ENCODE results near the gene APPBP2.

DNA sequence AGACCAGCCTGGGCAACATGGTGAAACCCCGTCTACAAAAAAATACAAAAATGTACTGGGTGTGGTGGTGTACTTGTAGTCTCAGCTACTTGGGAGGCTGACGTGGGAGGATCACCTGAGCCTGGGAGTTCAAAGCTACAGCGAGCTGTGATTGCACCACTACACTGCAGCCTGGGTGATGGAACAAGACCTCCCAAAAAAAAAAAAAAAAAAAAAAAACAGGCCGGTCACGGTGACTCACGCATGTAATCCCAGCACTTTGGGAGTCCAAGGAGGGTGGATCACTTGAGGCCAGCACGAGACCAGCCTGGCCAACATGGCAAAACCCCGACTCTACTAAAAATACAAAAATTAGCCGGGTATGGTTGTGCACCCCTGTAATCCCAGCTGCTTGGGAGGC, 12.7 kb upstream of the APPBP2 start:
- TF ChIP-seq, protein P1, sequence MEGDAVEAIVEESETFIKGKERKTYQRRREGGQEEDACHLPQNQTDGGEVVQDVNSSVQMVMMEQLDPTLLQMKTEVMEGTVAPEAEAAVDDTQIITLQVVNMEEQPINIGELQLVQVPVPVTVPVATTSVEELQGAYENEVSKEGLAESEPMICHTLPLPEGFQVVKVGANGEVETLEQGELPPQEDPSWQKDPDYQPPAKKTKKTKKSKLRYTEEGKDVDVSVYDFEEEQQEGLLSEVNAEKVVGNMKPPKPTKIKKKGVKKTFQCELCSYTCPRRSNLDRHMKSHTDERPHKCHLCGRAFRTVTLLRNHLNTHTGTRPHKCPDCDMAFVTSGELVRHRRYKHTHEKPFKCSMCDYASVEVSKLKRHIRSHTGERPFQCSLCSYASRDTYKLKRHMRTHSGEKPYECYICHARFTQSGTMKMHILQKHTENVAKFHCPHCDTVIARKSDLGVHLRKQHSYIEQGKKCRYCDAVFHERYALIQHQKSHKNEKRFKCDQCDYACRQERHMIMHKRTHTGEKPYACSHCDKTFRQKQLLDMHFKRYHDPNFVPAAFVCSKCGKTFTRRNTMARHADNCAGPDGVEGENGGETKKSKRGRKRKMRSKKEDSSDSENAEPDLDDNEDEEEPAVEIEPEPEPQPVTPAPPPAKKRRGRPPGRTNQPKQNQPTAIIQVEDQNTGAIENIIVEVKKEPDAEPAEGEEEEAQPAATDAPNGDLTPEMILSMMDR (IDR thresholded peaks at IDR 0.05), result no peak
- no peak for TF ChIP-seq EZH2 (IDR thresholded peaks at IDR 0.05)

All from neural progenitor cell (in vitro differentiated cells).